Adrenal gland (tissue), 5 donors: ENCODE data around the gene DPP7.

Experiments used
- CTCF ChIP-seq, 6 experiments: fragments of 450-650 bp in 4 of 6; fragments of 200-600 bp in 2 of 6; sonication (generic) in 1 of 6; IDR thresholded peaks; 1 replicate in 5 of 6; 2 replicates in 1 of 6; pipeline versions ENCODE4 v1.5.1 to v1.8.0; 2016 to 2021; ENCODE audit warnings: antibody characterized with exemption in 6 of 6, mild to moderate bottlenecking in 2 of 6, moderate library complexity in 1 of 6
- POLR2A ChIP-seq, 2 donors: fragments of 450-650 bp; IDR thresholded peaks; one replicate each; pipeline ENCODE4 v1.6.1; 2017; ENCODE audit warnings: antibody characterized with exemption in 2 of 2, mild to moderate bottlenecking in 2 of 2, moderate library complexity in 1 of 2
- donor health status: DM: no; HTN: no; CAD: no.

- no peak for TF ChIP-seq CTCF (IDR thresholded peaks at IDR 0.05)
- no peak for TF ChIP-seq POLR2A (IDR thresholded peaks at IDR 0.05)
These were observed 34.1 kb upstream of the DPP7 start for GRCh38 chr9:137148661-137149060.
